22Rv1 (cell line): Measurements from ENCODE around the gene KIFC3.

Experiments
- ZFX ChIP-seq: fragments of 450-650 bp; IDR thresholded peaks from 2 replicates; pipeline ENCODE4 v1.6.1; 2017; ENCODE audit warnings: antibody characterized with exemption, borderline replicate concordance
- TF ChIP-seq, protein P1 (sequence below): fragments of 450-650 bp; IDR thresholded peaks from 2 replicates; pipeline ENCODE4 v1.5.1; 2017; ENCODE audit warnings: mild to moderate bottlenecking

DNA sequence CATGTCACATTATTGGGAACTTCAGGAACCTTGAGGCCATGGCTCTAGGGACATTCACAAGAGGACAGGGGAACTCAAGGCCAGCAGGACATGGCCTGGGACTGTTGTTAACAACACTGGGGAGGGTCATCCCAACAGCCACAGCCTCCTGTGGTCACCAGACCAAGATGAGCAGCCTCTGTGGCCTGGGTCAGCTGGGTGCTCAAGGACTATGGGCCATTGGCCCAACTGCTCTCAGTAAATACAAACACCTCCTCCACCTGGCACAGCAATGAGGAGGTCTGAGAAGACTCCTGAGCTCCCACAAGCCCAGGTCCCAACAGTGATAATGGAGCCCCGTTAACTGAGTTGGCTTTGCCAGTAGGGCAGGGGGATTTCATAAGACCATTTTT lies 20.9 kb downstream of the KIFC3 start:
- TF ChIP-seq, protein P1, sequence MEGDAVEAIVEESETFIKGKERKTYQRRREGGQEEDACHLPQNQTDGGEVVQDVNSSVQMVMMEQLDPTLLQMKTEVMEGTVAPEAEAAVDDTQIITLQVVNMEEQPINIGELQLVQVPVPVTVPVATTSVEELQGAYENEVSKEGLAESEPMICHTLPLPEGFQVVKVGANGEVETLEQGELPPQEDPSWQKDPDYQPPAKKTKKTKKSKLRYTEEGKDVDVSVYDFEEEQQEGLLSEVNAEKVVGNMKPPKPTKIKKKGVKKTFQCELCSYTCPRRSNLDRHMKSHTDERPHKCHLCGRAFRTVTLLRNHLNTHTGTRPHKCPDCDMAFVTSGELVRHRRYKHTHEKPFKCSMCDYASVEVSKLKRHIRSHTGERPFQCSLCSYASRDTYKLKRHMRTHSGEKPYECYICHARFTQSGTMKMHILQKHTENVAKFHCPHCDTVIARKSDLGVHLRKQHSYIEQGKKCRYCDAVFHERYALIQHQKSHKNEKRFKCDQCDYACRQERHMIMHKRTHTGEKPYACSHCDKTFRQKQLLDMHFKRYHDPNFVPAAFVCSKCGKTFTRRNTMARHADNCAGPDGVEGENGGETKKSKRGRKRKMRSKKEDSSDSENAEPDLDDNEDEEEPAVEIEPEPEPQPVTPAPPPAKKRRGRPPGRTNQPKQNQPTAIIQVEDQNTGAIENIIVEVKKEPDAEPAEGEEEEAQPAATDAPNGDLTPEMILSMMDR: no peak
- no peak for TF ChIP-seq ZFX
